Activated CD4-positive, alpha-beta T cell treated with anti-CD3 and anti-CD28 coated beads, Interleukin-10, Interleukin-2, amounts not matched to agents 100 ng/mL and 50 ng/mL, durations not matched to agents 16 hours and 8 hours (primary cell): Measurements from ENCODE around the gene APBA2.

Experiments used
- DNase-seq: peaks from one replicate; pipeline ENCODE4 v3.0.0-alpha.2; 2020

APBA2 gene

GRCh38 chr15:29067949-29068348 is 182.2 kb downstream of the APBA2 start:
- DNase-seq, result no peak

- no peak for DNase-seq
Observed at GRCh38 chr15:29070471-29071231, 184.9 kb downstream of the APBA2 start.

GRCh38 chr15:29071232-29071881 is 185.6 kb downstream of the APBA2 start:
- no peak for DNase-seq

- DNase-seq, result no peak
Observed at GRCh38 chr15:29071882-29072273, 186.1 kb downstream of the APBA2 start.

GRCh38 chr15:29072444-29072843 is 186.7 kb downstream of the APBA2 start:
- DNase-seq, result no peak

GRCh38 chr15:29074045-29074444 is 188.3 kb downstream of the APBA2 start:
- DNase-seq, result no peak

GRCh38 chr15:29078541-29078940 is 192.8 kb downstream of the APBA2 start:
- no peak for DNase-seq

- no peak for DNase-seq
Observed at GRCh38 chr15:29079479-29079878, 193.7 kb downstream of the APBA2 start.

GRCh38 chr15:29081781-29082180 is 196.0 kb downstream of the APBA2 start:
- no peak for DNase-seq

GRCh38 chr15:29083161-29083560 is 197.4 kb downstream of the APBA2 start:
- no peak for DNase-seq

GRCh38 chr15:29083858-29084257 is 198.1 kb downstream of the APBA2 start:
- no peak for DNase-seq

- no peak for DNase-seq
Observed at GRCh38 chr15:29086001-29086400, 200.2 kb downstream of the APBA2 start.

- DNase-seq, result no peak
Observed at GRCh38 chr15:29086891-29087290, 201.1 kb downstream of the APBA2 start.

GRCh38 chr15:29087521-29088285 is 201.9 kb downstream of the APBA2 start:
- no peak for DNase-seq

- no peak for DNase-seq
Observed at GRCh38 chr15:29088666-29089065, 202.9 kb downstream of the APBA2 start.

- peak; percentile 53 for DNase-seq
Observed at GRCh38 chr15:29089731-29090616, 204.2 kb downstream of the APBA2 start.

- DNase-seq, result peak; percentile 55
Observed at GRCh38 chr15:29090617-29091466, 205.1 kb downstream of the APBA2 start.

GRCh38 chr15:29091666-29092065 is 205.9 kb downstream of the APBA2 start:
- no peak for DNase-seq

- no peak for DNase-seq
Observed at GRCh38 chr15:29092376-29093064, 206.7 kb downstream of the APBA2 start.

- no peak for DNase-seq
Observed at GRCh38 chr15:29093065-29093435, 207.3 kb downstream of the APBA2 start.

- DNase-seq, result no peak
Observed at GRCh38 chr15:29093696-29094343, 208.0 kb downstream of the APBA2 start.
